A673 (cell line): ENCODE data around the gene LIME1.

ENCODE experiments used
- EZH2 ChIP-seq: fragments of 200-600 bp; sonication (generic); IDR thresholded peaks from 2 replicates; pipeline ENCODE4 v1.6.1; 2017; ENCODE audit warnings: borderline replicate concordance, low read depth, mild to moderate bottlenecking, mixed read lengths, antibody characterized with exemption, low read length; ENCODE audit not compliant: poor library complexity, severe bottlenecking
- TF ChIP-seq, protein P1 (sequence below): fragments of 300-800, 200-600 bp; sonication (generic); conservative IDR thresholded peaks from 2 replicates; pipeline ENCODE4 v1.5.1; 2017; ENCODE audit warnings: low read depth, mild to moderate bottlenecking, antibody characterized with exemption, low read length, moderate library complexity, mixed read lengths

DNA sequence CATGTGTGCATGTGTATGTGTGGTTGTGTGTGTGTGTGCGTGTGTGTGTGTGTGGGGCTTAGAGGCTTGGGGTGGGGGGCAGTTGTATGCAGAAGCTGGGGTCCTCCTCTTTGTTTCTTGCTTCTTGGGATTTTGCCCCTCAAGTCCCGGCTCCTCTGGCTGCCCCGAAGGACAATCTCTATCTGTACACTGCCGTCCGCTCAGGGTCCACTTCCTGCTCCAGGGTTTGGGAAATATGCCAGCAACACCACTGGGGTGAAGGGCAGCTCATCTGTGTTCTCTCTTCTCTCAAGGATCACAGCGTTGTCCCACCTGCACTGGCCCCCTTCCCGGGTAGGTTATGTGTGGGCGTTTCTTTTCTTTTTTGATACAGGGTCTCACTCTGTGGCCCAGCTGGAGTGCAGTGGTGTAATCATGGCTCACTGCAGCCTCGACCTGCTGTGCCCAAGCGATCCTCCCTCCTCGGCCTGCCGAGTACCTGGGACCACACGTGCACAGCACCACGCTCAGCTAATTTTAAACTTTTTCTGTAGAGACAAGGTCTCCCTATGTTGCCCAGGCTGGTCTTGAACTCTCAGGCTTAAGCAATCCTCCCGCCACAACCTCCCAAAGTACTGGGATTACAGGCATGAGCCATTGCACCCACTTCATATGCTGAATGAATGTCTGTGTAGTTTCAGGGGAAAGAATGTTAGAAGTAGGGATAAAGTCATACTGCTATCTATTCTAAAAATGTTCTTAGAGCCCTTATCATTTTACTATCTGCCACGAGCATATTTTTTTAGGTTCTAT, 28.8 kb downstream of the LIME1 start:
- no peak for TF ChIP-seq EZH2
- TF ChIP-seq, protein P1, sequence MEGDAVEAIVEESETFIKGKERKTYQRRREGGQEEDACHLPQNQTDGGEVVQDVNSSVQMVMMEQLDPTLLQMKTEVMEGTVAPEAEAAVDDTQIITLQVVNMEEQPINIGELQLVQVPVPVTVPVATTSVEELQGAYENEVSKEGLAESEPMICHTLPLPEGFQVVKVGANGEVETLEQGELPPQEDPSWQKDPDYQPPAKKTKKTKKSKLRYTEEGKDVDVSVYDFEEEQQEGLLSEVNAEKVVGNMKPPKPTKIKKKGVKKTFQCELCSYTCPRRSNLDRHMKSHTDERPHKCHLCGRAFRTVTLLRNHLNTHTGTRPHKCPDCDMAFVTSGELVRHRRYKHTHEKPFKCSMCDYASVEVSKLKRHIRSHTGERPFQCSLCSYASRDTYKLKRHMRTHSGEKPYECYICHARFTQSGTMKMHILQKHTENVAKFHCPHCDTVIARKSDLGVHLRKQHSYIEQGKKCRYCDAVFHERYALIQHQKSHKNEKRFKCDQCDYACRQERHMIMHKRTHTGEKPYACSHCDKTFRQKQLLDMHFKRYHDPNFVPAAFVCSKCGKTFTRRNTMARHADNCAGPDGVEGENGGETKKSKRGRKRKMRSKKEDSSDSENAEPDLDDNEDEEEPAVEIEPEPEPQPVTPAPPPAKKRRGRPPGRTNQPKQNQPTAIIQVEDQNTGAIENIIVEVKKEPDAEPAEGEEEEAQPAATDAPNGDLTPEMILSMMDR, result no peak
